A549 (cell line): ENCODE measurements around the gene PHLPP2. TPM values are rescaled to one million over a fixed set of nuclear protein-coding genes. Genes with fewer than 3 reads are reported as not detected.
A peak's percentile ranks its signal among the peaks of the same experiment; 100 is the strongest.

Source experiments
- ATAC-seq, 2 experiments: fragments of 200-7000 bp in 1 of 2; fragments of >200 bp in 1 of 2; cut with Nextera tagmentation in 1 of 2; cut with Tn5 transposase in 1 of 2; 3 replicates each; pipeline versions ENCODE4 v1.8.0 to v1.9.1; 2018 to 2020; ENCODE audit warnings: mild to moderate bottlenecking in 1 of 2, moderate library complexity in 1 of 2
- CTCF ChIA-PET: fragments of 300-600 bp; sonication (Branson Sonifier 250); formaldehyde crosslinking; extraction: SDS; loops from one replicate; lab custom pipeline; 2021; ENCODE audit warnings: antibody characterized with exemption, inconsistent platforms; lab: Yijun Ruan, JAX
- POLR2A ChIA-PET: fragments of 350-600 bp; formaldehyde crosslinking; extraction: SDS; loops from one replicate; lab custom pipeline; 2021; ENCODE audit warnings: antibody characterized with exemption, inconsistent platforms; lab: Yijun Ruan, JAX
- DNase-seq, 2 experiments: peaks; one replicate each; pipeline versions ENCODE4 v3.0.0 to v3.0.0-alpha.2; 2011 to 2016; ENCODE audit warnings: low read depth in 1 of 2, low spot score in 1 of 2
- FAIRE-seq: peaks from 2 replicates; lab custom pipeline; 2011; peaks lifted over from hg19 to GRCh38; lab: Jason Lieb, UNC
- H3K27ac ChIP-seq, 2 experiments: fragments of >200 bp; sonication (Bioruptor Twin); formaldehyde crosslinking; 3 replicates each; pipeline ENCODE4 v1.5.1; 2016 to 2017
- H3K4me1 ChIP-seq: fragments of >200 bp; sonication (Bioruptor Twin); formaldehyde crosslinking; 3 replicates; pipeline ENCODE4 v1.6.1; 2016
- H3K4me2 ChIP-seq: fragments of >200 bp; sonication (Bioruptor Twin); formaldehyde crosslinking; 3 replicates; pipeline ENCODE4 v1.6.1; 2016
- H3K4me3 ChIP-seq: fragments of >200 bp; sonication (Bioruptor Twin); formaldehyde crosslinking; 3 replicates; pipeline ENCODE4 v1.5.1; 2016
- H3K9me3 ChIP-seq: fragments of >200 bp; sonication (Bioruptor Twin); formaldehyde crosslinking; 3 replicates; pipeline ENCODE4 v1.6.1; 2016
- BCL3 ChIP-seq: fragments of >200 bp; sonication (Bioruptor Twin); formaldehyde crosslinking; IDR thresholded peaks from 3 replicates; pipeline ENCODE4 v1.6.1; 2016
- BHLHE40 ChIP-seq: IDR thresholded peaks from 2 replicates; pipeline ENCODE4 v1.6.1; 2012; ENCODE audit warnings: low read depth, low read length, inconsistent platforms
- CBX8 ChIP-seq: fragments of 200-600 bp; sonication (generic); IDR thresholded peaks from 2 replicates; pipeline ENCODE4 v1.6.1; 2016
- CHD2 ChIP-seq: fragments of 150-350 bp; IDR thresholded peaks from 2 replicates; pipeline ENCODE4 v1.6.1; 2014; ENCODE audit warnings: low read length; ENCODE audit not compliant: partially characterized antibody
- CHD4 ChIP-seq: fragments of 200-600 bp; sonication (generic); IDR thresholded peaks from 2 replicates; pipeline ENCODE4 v1.6.1; 2016; ENCODE audit warnings: antibody characterized with exemption, mild to moderate bottlenecking, borderline replicate concordance
- EP300 ChIP-seq, 2 experiments: fragments of >200 bp; sonication (Bioruptor Twin); formaldehyde crosslinking; IDR thresholded peaks; 2 replicates in 1 of 2; 3 replicates in 1 of 2; pipeline ENCODE4 v1.6.1; 2016 to 2017
- FOXS1 ChIP-seq: fragments of 250-450 bp; sonication (Bioruptor Pico); IDR thresholded peaks from 2 replicates; pipeline ENCODE4 v1.5.0; 2020; ENCODE audit warnings: mild to moderate bottlenecking, moderate library complexity
- HDAC2 ChIP-seq: fragments of 200-600 bp; sonication (generic); IDR thresholded peaks from 2 replicates; pipeline ENCODE4 v1.6.1; 2016
- HEYL ChIP-seq: fragments of 250-450 bp; sonication (Bioruptor Pico); IDR thresholded peaks from 2 replicates; pipeline ENCODE4 v1.8.0; 2021; ENCODE audit warnings: mild to moderate bottlenecking, moderate library complexity
- JUN ChIP-seq, 2 experiments: fragments of >200 bp; sonication (Bioruptor Twin); formaldehyde crosslinking; IDR thresholded peaks; 2 replicates in 1 of 2; 3 replicates in 1 of 2; pipeline ENCODE4 v1.6.1; 2016 to 2017
- JUNB ChIP-seq: fragments of >200 bp; sonication (Bioruptor Twin); formaldehyde crosslinking; IDR thresholded peaks from 2 replicates; pipeline ENCODE4 v1.6.1; 2016
- KDM1A ChIP-seq: fragments of 200-600 bp; sonication (generic); IDR thresholded peaks from 2 replicates; pipeline ENCODE4 v1.6.1; 2016; ENCODE audit warnings: low read depth, mild to moderate bottlenecking
- KDM5A ChIP-seq: fragments of 200-600 bp; sonication (generic); IDR thresholded peaks from 2 replicates; pipeline ENCODE4 v1.6.1; 2016; ENCODE audit warnings: antibody characterized with exemption, mild to moderate bottlenecking
- MAFK ChIP-seq: fragments of 450-650 bp; IDR thresholded peaks from 2 replicates; pipeline ENCODE4 v1.6.1; 2014; ENCODE audit not compliant: partially characterized antibody
- MAZ ChIP-seq: fragments of 150-350 bp; IDR thresholded peaks from 2 replicates; pipeline ENCODE4 v1.6.1; 2014; ENCODE audit warnings: antibody characterized with exemption, low read depth, low read length, borderline replicate concordance
- NPAS2 ChIP-seq: fragments of 250-450 bp; sonication (Bioruptor Pico); IDR thresholded peaks from 2 replicates; pipeline ENCODE4 v1.8.0; 2022; ENCODE audit warnings: mild to moderate bottlenecking, moderate library complexity, borderline replicate concordance
- POLR2AphosphoS2 ChIP-seq: conservative IDR thresholded peaks from 2 replicates; pipeline ENCODE4 v1.6.1; 2012; ENCODE audit warnings: low read length, improper control_type of control experiment, inconsistent platforms
- RCOR1 ChIP-seq: fragments of 150-350 bp; IDR thresholded peaks from 2 replicates; pipeline ENCODE4 v1.6.1; 2014; ENCODE audit warnings: antibody characterized with exemption, low read length, low read depth
- SMC3 ChIP-seq: fragments of >200 bp; sonication (Bioruptor Twin); formaldehyde crosslinking; IDR thresholded peaks from 3 replicates; pipeline ENCODE4 v1.6.1; 2018; ENCODE audit warnings: inconsistent platforms
- TFCP2L1 ChIP-seq: fragments of 250-450 bp; sonication (Bioruptor Pico); IDR thresholded peaks from 2 replicates; pipeline ENCODE4 v1.5.0; 2021; ENCODE audit warnings: mild to moderate bottlenecking
- TP53 ChIP-seq: fragments of 250-450 bp; sonication (Bioruptor Pico); IDR thresholded peaks from 2 replicates; pipeline ENCODE4 v1.5.0; 2021; ENCODE audit warnings: mild to moderate bottlenecking, moderate library complexity
- ZC3H11A ChIP-seq: fragments of 450-650 bp; IDR thresholded peaks from 2 replicates; pipeline ENCODE4 v1.6.1; 2014; ENCODE audit warnings: antibody characterized with exemption, mild to moderate bottlenecking
- ZFP36 ChIP-seq: fragments of 450-650 bp; IDR thresholded peaks from 2 replicates; pipeline ENCODE4 v1.6.1; 2014; ENCODE audit warnings: borderline replicate concordance; ENCODE audit not compliant: partially characterized antibody
- WGBS: methylation state at CpG from one replicate; pipeline ENCODE4 v1.1.6; 2017; ENCODE audit errors: missing lambda C conversion rate; 5-methylcytosine and 5-hydroxymethylcytosine counted together
- polyA plus RNA-seq, 4 experiments: library from polyadenylated mRNA; depleted of rRNA in 3 of 4; stranded (reverse); fragments of >200 nt; fragmentation: RNase III in 1 of 4; extraction: RNeasy Plus Mini Kit Qiagen cat#74134 plus additional on column Dnase treatment in 1 of 4; gene quantifications; 2 replicates in 3 of 4; 3 replicates in 1 of 4; pipeline ENCODE4 v1.2.3, GENCODE V29; 2011 to 2017
- TF ChIP-seq, protein P1 (sequence below): IDR thresholded peaks from 2 replicates; pipeline ENCODE4 v1.6.1; 2012
- TF ChIP-seq, protein P2 (sequence below): fragments of >200 bp; sonication (Bioruptor Twin); formaldehyde crosslinking; IDR thresholded peaks from 2 replicates; pipeline ENCODE4 v1.6.1; 2016
- TF ChIP-seq, protein P3 (sequence below): fragments of 250-450 bp; sonication (Bioruptor Pico); IDR thresholded peaks from 2 replicates; pipeline ENCODE4 v1.5.0; 2021; ENCODE audit warnings: mild to moderate bottlenecking, moderate library complexity, borderline replicate concordance

The PHLPP2 gene
- polyA plus RNA-seq, 2 of the 4 experiments (the other 2 are of a cell fraction) = 7.9 to 11.3 TPM

GRCh38 chr16:71738855-71739254, 14.4 kb upstream of the PHLPP2 start:
- Histone ChIP-seq H3K4me2 (no peak overlapping the region), H3K4me1 (no peaks in the 10 kb centered on the region), H3K4me3 (no peak overlapping the region), H3K27ac (no peak overlapping the region), H3K9me3 (no peaks in the 10 kb centered on the region)
- ChIA-PET POLR2A (no interaction called here), CTCF (interaction anchor here (0.7 kb wide), 1 partner anchor 55 kb away, joined by 3 read pairs; no protein-coding TSS in a partner anchor)
- DNase-seq (no peak), FAIRE-seq (no peak), ATAC-seq (no peak)
- WGBS = 93% methylated on average over 4 of the region's 4 CpGs
- TF ChIP-seq ZFP36 = no peak
- TF ChIP-seq HEYL (CRISPR knock-in tag) = no peak
- TF ChIP-seq CHD2 = no peak
- no peak for TF ChIP-seq KDM5A
- no peak for TF ChIP-seq EP300 (IDR thresholded peaks at IDR 0.05)
- no peak for TF ChIP-seq FOXS1 (CRISPR knock-in tag)
- TF ChIP-seq JUN (IDR thresholded peaks at IDR 0.05) = no peak
- TF ChIP-seq TP53 (CRISPR knock-in tag) = no peak
- no peak for TF ChIP-seq CHD4
- no peak for TF ChIP-seq TFCP2L1 (CRISPR knock-in tag)

DNA sequence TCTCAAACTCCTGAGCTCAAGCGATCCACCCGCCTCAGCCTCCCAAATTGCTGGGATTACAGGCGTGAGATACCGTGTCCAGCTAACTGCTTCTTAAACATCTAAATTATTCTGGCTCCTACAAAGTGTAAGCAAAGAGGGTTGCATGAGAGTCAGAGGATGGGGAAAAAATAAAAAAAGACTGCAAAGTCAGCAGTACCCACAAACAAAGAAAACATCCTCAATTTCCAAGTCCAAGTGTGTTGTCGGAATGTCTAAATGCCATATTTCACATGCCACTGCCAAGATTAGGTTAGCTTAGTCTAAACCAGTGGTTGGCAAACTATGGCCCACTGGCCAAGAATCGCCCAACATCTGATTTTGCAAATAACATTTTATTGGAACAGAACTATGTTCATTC, 13.0 kb upstream of the PHLPP2 start:
- WGBS = 95% methylated on average over 6 of the region's 6 CpGs
- peak; percentile 56 for TF ChIP-seq MAFK
- no peak for TF ChIP-seq CBX8
- H3K9me3 ChIP-seq = no peaks in the 10 kb centered on the region
- no peak overlapping the region for H3K4me2 ChIP-seq
- DNase-seq (no peak), ATAC-seq (no peak), FAIRE-seq (no peak)
- POLR2A ChIA-PET = no interaction called here
- H3K4me1 ChIP-seq = no peaks in the 10 kb centered on the region
- no peak overlapping the region for H3K4me3 ChIP-seq
- no peak overlapping the region for H3K27ac ChIP-seq
- CTCF ChIA-PET = interaction anchor here (0.6 kb wide), 1 partner anchor 137 kb away, joined by 3 read pairs; no protein-coding TSS in a partner anchor

GRCh38 chr16:71734511-71734910, 10.0 kb upstream of the PHLPP2 start:
- WGBS = 84% methylated on average over 5 of the region's 5 CpGs
- H3K4me1 ChIP-seq = no peaks in the 10 kb centered on the region
- POLR2A ChIA-PET = no interaction called here
- no peak overlapping the region for H3K27ac ChIP-seq
- H3K4me2 ChIP-seq = no peak overlapping the region
- TF ChIP-seq HEYL (CRISPR knock-in tag) = no peak
- TF ChIP-seq, protein P1, sequence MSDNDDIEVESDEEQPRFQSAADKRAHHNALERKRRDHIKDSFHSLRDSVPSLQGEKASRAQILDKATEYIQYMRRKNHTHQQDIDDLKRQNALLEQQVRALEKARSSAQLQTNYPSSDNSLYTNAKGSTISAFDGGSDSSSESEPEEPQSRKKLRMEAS = no peak
- TF ChIP-seq NPAS2 (CRISPR knock-in tag) = no peak
- CTCF ChIA-PET = interaction anchor here (0.7 kb wide), 1 partner anchor 46 kb away, joined by 4 read pairs; no protein-coding TSS in a partner anchor
- ATAC-seq = no peak
- no peak overlapping the region for H3K4me3 ChIP-seq
- DNase-seq = no peak
- FAIRE-seq = no peak
- H3K9me3 ChIP-seq = no peaks in the 10 kb centered on the region

DNA sequence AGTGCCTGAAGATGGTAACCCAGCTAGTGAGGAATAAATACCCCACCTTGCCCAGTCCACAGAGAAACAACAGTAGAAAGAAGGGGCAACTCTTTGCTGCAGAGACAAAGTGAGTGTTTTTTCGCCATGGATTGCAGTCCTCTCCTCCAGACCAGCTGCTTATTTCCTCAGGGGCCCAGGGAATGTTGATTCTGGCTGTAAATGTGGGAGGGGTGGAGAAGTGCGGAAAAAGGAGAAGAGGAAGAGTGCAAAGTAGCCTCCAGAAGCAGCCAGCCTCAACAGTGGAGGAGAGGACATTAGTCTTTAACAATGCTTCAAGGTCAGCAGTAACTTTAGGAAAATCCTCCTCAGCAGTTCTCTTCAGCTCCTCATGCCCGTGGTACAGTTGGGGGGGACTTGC, 8.1 kb upstream of the PHLPP2 start:
- FAIRE-seq (no peak), DNase-seq (no peak), ATAC-seq (no peak)
- Histone ChIP-seq H3K4me3 (no peak overlapping the region), H3K4me1 (no peaks in the 10 kb centered on the region), H3K27ac (no peak overlapping the region), H3K9me3 (no peaks in the 10 kb centered on the region), H3K4me2 (no peak overlapping the region)
- no peak for TF ChIP-seq BCL3
- TF ChIP-seq, protein P2, sequence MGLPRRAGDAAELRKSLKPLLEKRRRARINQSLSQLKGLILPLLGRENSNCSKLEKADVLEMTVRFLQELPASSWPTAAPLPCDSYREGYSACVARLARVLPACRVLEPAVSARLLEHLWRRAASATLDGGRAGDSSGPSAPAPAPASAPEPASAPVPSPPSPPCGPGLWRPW = no peak
- no peak for TF ChIP-seq RCOR1
- TF ChIP-seq ZC3H11A = no peak
- no peak for TF ChIP-seq KDM1A
- TF ChIP-seq CBX8 = no peak
- no peak for TF ChIP-seq POLR2AphosphoS2
- no peak for TF ChIP-seq SMC3
- TF ChIP-seq JUNB = no peak
- TF ChIP-seq HEYL (CRISPR knock-in tag) = no peak
- TF ChIP-seq MAZ = no peak
- no peak for TF ChIP-seq HDAC2
- TF ChIP-seq BHLHE40 = no peak
- TF ChIP-seq, protein P3, sequence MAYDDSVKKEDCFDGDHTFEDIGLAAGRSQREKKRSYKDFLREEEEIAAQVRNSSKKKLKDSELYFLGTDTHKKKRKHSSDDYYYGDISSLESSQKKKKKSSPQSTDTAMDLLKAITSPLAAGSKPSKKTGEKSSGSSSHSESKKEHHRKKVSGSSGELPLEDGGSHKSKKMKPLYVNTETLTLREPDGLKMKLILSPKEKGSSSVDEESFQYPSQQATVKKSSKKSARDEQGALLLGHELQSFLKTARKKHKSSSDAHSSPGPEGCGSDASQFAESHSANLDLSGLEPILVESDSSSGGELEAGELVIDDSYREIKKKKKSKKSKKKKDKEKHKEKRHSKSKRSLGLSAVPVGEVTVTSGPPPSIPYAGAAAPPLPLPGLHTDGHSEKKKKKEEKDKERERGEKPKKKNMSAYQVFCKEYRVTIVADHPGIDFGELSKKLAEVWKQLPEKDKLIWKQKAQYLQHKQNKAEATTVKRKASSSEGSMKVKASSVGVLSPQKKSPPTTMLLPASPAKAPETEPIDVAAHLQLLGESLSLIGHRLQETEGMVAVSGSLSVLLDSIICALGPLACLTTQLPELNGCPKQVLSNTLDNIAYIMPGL (CRISPR knock-in tag) = no peak
- WGBS = 92% methylated on average over 3 of the region's 3 CpGs
- POLR2A ChIA-PET = no interaction called here
- CTCF ChIA-PET = interaction anchor here (1.2 to 1.3 kb wide), 2 partner anchors 13 to 151 kb away, joined by 3 read pairs; partner anchors contain the start of gene ZNF821
